GM21576 (cell line): ENCODE results near the gene GCN1.

ENCODE experiments used
- ATAC-seq: cut with Tn5 transposase; IDR thresholded peaks from one replicate; pipeline ENCODE4 v1.9.1; 2021; ENCODE audit warnings: mild to moderate bottlenecking, moderate library complexity; ENCODE audit not compliant: unreplicated experiment

The GCN1 gene

GRCh38 chr12:120229071-120229486, 34.6 kb upstream of the GCN1 start:
- ATAC-seq, result no peak

- ATAC-seq, result peak; percentile 74
These were observed 34.0 kb upstream of the GCN1 start for GRCh38 chr12:120228291-120229070.

- ATAC-seq, result no peak
These were observed 33.5 kb upstream of the GCN1 start for GRCh38 chr12:120228041-120228290.

GRCh38 chr12:120227233-120228040, 32.9 kb upstream of the GCN1 start:
- ATAC-seq, result no peak

- ATAC-seq, result no peak
These were observed 31.5 kb upstream of the GCN1 start for GRCh38 chr12:120225852-120226640.

- ATAC-seq, result no peak
These were observed 30.7 kb upstream of the GCN1 start for GRCh38 chr12:120225200-120225558.

GRCh38 chr12:120224304-120225199, 30.0 kb upstream of the GCN1 start:
- no peak for ATAC-seq

- no peak for ATAC-seq
These were observed 29.2 kb upstream of the GCN1 start for GRCh38 chr12:120223458-120224303.

GRCh38 chr12:120222288-120222832, 27.8 kb upstream of the GCN1 start:
- no peak for ATAC-seq

GRCh38 chr12:120221576-120221900, 27.0 kb upstream of the GCN1 start:
- no peak for ATAC-seq

- ATAC-seq, result no peak
These were observed 26.5 kb upstream of the GCN1 start for GRCh38 chr12:120220838-120221575.

- ATAC-seq, result no peak
These were observed 24.4 kb upstream of the GCN1 start for GRCh38 chr12:120218680-120219606.

- no peak for ATAC-seq
These were observed 22.5 kb upstream of the GCN1 start for GRCh38 chr12:120216742-120217605.

- no peak for ATAC-seq
These were observed 21.5 kb upstream of the GCN1 start for GRCh38 chr12:120215766-120216735.

- no peak for ATAC-seq
These were observed 20.8 kb upstream of the GCN1 start for GRCh38 chr12:120215357-120215735.
